ENCODE results near the gene LRCH4. TPM values are rescaled to one million over a fixed set of nuclear protein-coding genes. Genes with fewer than 3 reads are reported as not detected.
"Not testable (repeated sequence)": the region's sequence is repeated elsewhere in the genome, so short reads cannot be mapped to it uniquely, and the experiment has no call there.

Gene LRCH4
- total RNA-seq, 2 donors from 2014 or later, result 99.8 to 131 TPM

DNA sequence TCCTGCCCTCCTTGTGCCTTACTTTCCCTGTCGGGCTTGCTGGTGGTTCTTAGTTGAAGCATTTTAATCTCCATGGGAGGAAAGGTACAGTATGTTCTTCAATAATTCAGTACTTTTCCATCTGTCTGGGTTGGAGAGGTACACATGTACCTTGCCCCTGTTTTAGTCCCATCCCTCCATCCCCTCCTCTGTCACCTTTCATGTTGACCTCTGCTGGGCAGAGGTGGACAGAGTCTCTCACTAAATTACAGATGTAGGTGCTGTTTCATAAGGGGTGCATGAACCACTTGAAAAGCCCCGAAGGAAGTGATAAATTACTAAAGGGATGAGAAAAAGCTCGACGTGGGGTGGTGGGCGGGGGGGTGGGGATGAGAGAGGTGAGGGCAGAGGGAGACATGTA, 41.5 kb downstream of the LRCH4 start:
- Histone ChIP-seq H3K4me3 (no peak overlapping the region), H3K36me3 (no peaks in the 10 kb centered on the region), H3K4me1 (ENCODE audit: control insufficient read depth in 1 of 2, low read depth in 2 of 2) (peaks cover 46 to 77% of the 10 kb centered on the region in 2 donors), H3K9me3 (no peaks in the 10 kb centered on the region), H3K27ac (peak overlapping the region; percentile 87 to 97), H3K27me3 (replicated peaks; ENCODE audit: insufficient read depth) (no peaks in the 10 kb centered on the region)
- ATAC-seq (ENCODE audit: insufficient number of reproducible peaks, low FRiP score, low read depth), result no peak
- TF ChIP-seq, protein P1, sequence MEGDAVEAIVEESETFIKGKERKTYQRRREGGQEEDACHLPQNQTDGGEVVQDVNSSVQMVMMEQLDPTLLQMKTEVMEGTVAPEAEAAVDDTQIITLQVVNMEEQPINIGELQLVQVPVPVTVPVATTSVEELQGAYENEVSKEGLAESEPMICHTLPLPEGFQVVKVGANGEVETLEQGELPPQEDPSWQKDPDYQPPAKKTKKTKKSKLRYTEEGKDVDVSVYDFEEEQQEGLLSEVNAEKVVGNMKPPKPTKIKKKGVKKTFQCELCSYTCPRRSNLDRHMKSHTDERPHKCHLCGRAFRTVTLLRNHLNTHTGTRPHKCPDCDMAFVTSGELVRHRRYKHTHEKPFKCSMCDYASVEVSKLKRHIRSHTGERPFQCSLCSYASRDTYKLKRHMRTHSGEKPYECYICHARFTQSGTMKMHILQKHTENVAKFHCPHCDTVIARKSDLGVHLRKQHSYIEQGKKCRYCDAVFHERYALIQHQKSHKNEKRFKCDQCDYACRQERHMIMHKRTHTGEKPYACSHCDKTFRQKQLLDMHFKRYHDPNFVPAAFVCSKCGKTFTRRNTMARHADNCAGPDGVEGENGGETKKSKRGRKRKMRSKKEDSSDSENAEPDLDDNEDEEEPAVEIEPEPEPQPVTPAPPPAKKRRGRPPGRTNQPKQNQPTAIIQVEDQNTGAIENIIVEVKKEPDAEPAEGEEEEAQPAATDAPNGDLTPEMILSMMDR (IDR thresholded peaks at IDR 0.05), result no peak
- no peak for DNase-seq (ENCODE audit: low spot score)

DNA sequence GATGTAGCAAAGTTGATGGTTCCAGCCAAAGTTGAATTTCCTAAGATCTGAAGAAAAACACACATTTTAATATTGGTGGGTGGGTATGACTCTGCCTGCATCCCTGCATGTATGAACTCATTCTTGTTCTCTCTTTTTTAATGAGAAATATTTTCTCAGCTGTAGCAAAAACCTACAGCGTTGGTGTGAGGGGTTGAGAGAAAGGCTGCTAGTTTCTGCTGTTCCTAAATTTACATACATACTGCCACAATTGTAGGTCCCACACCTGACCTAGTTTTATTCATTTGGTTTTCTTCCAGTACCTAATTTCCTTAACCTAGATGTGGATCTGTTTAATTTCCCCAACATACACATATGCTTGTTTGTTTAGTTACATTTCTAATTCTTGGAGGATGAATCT, 42.3 kb downstream of the LRCH4 start:
- ATAC-seq (ENCODE audit: insufficient number of reproducible peaks, low FRiP score, low read depth) (no peak), DNase-seq (ENCODE audit: low spot score) (no peak)
- TF ChIP-seq, protein P1 (IDR thresholded peaks at IDR 0.05), result no peak
- peak overlapping the region; percentile 87 to 97 for H3K27ac ChIP-seq
- H3K4me1 ChIP-seq (ENCODE audit: control insufficient read depth in 1 of 2, low read depth in 2 of 2), result peaks cover 44 to 70% of the 10 kb centered on the region in 2 donors
- no peak overlapping the region for H3K4me3 ChIP-seq
- no peaks in the 10 kb centered on the region for H3K9me3 ChIP-seq
- no peaks in the 10 kb centered on the region for H3K27me3 ChIP-seq (replicated peaks; ENCODE audit: insufficient read depth)
- no peaks in the 10 kb centered on the region for H3K36me3 ChIP-seq

DNA sequence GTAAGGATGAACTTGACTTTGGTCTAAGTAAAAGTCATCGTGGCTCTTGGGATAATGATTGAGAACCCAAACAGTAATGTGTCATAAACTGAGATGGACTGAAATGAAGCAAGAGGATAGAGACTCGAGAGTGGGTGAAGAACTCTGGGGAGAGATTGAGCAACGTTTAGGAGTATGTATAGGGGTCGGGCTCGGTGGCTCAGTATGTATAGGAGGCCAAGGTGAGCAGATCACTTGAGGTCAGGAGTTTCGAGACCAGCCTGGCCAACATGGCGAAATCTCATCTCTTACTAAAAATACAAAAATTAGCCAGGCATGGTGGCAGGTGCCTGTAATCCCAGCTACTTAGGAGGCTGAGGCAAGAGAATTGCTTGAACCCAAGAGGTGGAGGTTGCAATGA, 44.6 kb downstream of the LRCH4 start:
- not testable (repeated sequence) for H3K27ac ChIP-seq; H3K27me3 ChIP-seq (replicated peaks; ENCODE audit: insufficient read depth); H3K9me3 ChIP-seq; ATAC-seq (ENCODE audit: insufficient number of reproducible peaks, low FRiP score, low read depth); H3K36me3 ChIP-seq; DNase-seq (ENCODE audit: low spot score); H3K4me3 ChIP-seq
- peaks cover 22 to 52% of the 10 kb centered on the region in 2 donors for H3K4me1 ChIP-seq (ENCODE audit: control insufficient read depth in 1 of 2, low read depth in 2 of 2)

DNA sequence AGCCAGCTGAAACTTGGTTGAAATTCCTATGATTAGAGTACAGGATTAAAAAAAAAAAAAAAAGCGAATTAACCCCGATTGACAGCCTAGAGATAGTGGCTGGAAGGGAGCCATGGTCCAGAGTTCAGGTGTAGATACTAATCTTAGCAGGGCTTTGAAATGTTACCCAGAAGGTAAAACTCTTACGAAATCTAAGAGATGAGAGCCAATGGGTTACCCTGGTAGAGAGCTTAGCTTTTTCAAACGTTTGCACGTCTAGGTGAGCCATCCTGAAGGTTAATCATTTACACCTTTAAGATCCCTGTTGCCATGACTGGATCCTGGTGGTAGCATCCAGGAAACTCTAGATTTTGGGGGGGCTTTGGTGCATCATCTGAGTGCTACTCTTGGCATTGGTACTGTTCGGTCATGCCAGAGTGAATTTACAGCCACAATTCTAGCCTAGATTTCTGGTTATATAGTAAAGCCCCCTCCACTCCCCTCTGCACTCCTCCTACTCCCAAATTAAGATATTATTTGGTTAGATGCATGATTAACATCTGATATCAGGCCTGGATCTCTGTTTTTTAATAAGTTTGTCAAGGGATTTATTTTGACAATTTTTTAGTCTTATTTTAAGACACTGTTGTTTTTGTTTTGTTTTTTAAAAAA, 45.7 kb downstream of the LRCH4 start:
- DNase-seq (ENCODE audit: low spot score) (no peak), ATAC-seq (ENCODE audit: insufficient number of reproducible peaks, low FRiP score, low read depth) (no peak)
- H3K4me3 ChIP-seq, result peak overlapping the region; percentile 87
- H3K27ac ChIP-seq, result no peak overlapping the region
- H3K9me3 ChIP-seq, result no peaks in the 10 kb centered on the region
- H3K36me3 ChIP-seq, result no peaks in the 10 kb centered on the region
- peaks cover 18 to 41% of the 10 kb centered on the region in 2 donors for H3K4me1 ChIP-seq (ENCODE audit: control insufficient read depth in 1 of 2, low read depth in 2 of 2)
- no peaks in the 10 kb centered on the region for H3K27me3 ChIP-seq (replicated peaks; ENCODE audit: insufficient read depth)
- TF ChIP-seq, protein P1 (IDR thresholded peaks at IDR 0.05), result no peak

DNA sequence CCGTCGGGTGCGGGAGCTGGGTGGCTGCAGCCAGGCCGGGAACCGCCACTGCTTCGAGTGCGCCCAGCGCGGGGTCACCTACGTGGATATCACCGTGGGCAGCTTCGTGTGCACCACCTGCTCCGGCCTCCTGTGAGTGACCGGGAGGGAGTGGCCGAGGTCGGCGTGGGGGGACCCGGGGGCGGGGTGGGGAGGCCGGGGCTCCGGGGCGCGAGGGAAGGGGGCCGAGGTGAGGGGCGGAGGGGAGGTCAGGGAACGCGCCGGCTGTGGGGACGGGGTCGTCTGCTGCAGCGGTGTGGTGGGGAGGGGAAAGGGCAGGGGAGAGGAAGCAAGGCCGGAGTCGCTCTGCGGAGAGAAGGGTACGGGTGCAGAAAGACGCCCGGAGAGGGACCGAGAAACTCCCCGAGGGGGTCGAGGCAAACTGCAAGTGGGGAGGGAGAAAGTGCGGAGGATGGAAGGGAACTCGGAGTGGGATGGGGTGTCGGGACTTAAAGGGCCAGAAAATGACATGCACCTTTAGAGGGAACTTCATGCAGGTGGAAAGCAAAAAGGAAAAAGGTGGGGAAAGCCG, 46.4 kb downstream of the LRCH4 start:
- TF ChIP-seq, protein P1 (IDR thresholded peaks at IDR 0.05), result no peak
- Histone ChIP-seq H3K27ac (peak overlapping the region; percentile 71 to 72), H3K9me3 (no peaks in the 10 kb centered on the region), H3K36me3 (no peaks in the 10 kb centered on the region), H3K4me1 (ENCODE audit: control insufficient read depth in 1 of 2, low read depth in 2 of 2) (peaks cover 12 to 34% of the 10 kb centered on the region in 2 donors), H3K4me3 (peak overlapping the region; percentile 87), H3K27me3 (replicated peaks; ENCODE audit: insufficient read depth) (no peaks in the 10 kb centered on the region)
- ATAC-seq (ENCODE audit: insufficient number of reproducible peaks, low FRiP score, low read depth) (peak; percentile 0), DNase-seq (ENCODE audit: low spot score) (no peak)
